Endothelial cell of umbilical vein (primary cell): Measurements from ENCODE around the gene PCGF2. TPM values are rescaled to one million over a fixed set of nuclear protein-coding genes. Genes with fewer than 3 reads are reported as not detected.

Source experiments
- BruUV-seq: library from RNA; stranded (reverse); fragments of 400-500 nt; replicated peaks from 2 replicates; lab custom pipeline; 2021; lab: Mats Ljungman, UMichigan
- CTCF ChIA-PET: fragments of 300-600, 350-600 bp; sonication (Branson Sonifier 250); formaldehyde crosslinking; loops from one replicate; lab custom pipeline; 2021; ENCODE audit warnings: antibody characterized with exemption, inconsistent platforms; lab: Charles Lee
- POLR2A ChIA-PET: fragments of 300-600, 350-600 bp; sonication (Branson Sonifier 250); formaldehyde crosslinking; loops from one replicate; lab custom pipeline; 2021; ENCODE audit warnings: antibody characterized with exemption, inconsistent platforms; lab: Charles Lee
- DNase-seq: peaks from one replicate; pipeline ENCODE4 v3.0.0-alpha.2; 2011; ENCODE audit warnings: low read depth, low spot score
- FAIRE-seq: peaks from 2 replicates; lab custom pipeline; 2011; peaks lifted over from hg19 to GRCh38; lab: Jason Lieb, UNC
- H2AFZ ChIP-seq: 2 replicates; pipeline ENCODE4 v1.6.0; 2012; ENCODE audit warnings: low read depth, low read length, control low read depth, inconsistent platforms
- H3K27ac ChIP-seq: 2 replicates; pipeline ENCODE4 v1.5.1; 2011; ENCODE audit warnings: low read depth, mild to moderate bottlenecking, control low read depth, low read length, moderate library complexity; ENCODE audit not compliant: insufficient read depth
- H3K27me3 ChIP-seq, 2 experiments: 2 replicates each; pipeline versions ENCODE4 v1.6.0 to v1.6.1; 2011; ENCODE audit warnings: low read length in 2 of 2, mixed read lengths in 1 of 2; ENCODE audit not compliant: control insufficient read depth in 2 of 2, insufficient read depth in 2 of 2
- H3K36me3 ChIP-seq, 2 experiments: 2 replicates in 1 of 2; 3 replicates in 1 of 2; pipeline ENCODE4 v1.5.1; 2011; ENCODE audit warnings: low read length in 2 of 2, mild to moderate bottlenecking in 1 of 2, moderate library complexity in 1 of 2; ENCODE audit not compliant: control insufficient read depth in 2 of 2, insufficient read depth in 2 of 2; ENCODE audit errors: extremely low read depth in 1 of 2
- H3K4me1 ChIP-seq: 3 replicates; pipeline ENCODE4 v1.5.1; 2011; ENCODE audit warnings: mild to moderate bottlenecking, low read length; ENCODE audit not compliant: control insufficient read depth, insufficient read depth; ENCODE audit errors: extremely low read depth
- H3K4me2 ChIP-seq: 2 replicates; pipeline ENCODE4 v1.6.1; 2011; ENCODE audit warnings: low read length, control low read depth, mixed read lengths; ENCODE audit not compliant: insufficient read depth
- H3K4me3 ChIP-seq, 3 experiments: fragments of 200-600 bp in 1 of 3; sonication (generic), shearing (Covaris generic) in 1 of 3; replicated peaks in 1 of 3; 2 replicates each; pipeline ENCODE4 v1.5.1; 2011 to 2016; ENCODE audit warnings: control low read depth in 3 of 3, low read length in 3 of 3, mild to moderate bottlenecking in 2 of 3, inconsistent platforms in 1 of 3, low read depth in 1 of 3, moderate library complexity in 1 of 3; ENCODE audit not compliant: insufficient read depth in 1 of 3
- H3K79me2 ChIP-seq: 2 replicates; pipeline ENCODE4 v1.6.0; 2012; ENCODE audit warnings: low read length, inconsistent platforms; ENCODE audit not compliant: control insufficient read depth, insufficient read depth
- H3K9ac ChIP-seq: replicated peaks from 2 replicates; pipeline ENCODE3; 2011; ENCODE audit warnings: low read length, control low read depth; ENCODE audit not compliant: insufficient read depth; ENCODE audit errors: extremely low read depth
- H3K9me1 ChIP-seq: replicated peaks from 3 replicates; pipeline ENCODE4 v1.6.0; 2011; ENCODE audit warnings: mild to moderate bottlenecking, low read length; ENCODE audit not compliant: control insufficient read depth, insufficient read depth; ENCODE audit errors: extremely low read depth
- H3K9me3 ChIP-seq: replicated peaks from 2 replicates; pipeline ENCODE4 v1.5.1; 2012; ENCODE audit warnings: low read length, inconsistent platforms; ENCODE audit not compliant: control insufficient read depth, insufficient read depth
- H4K20me1 ChIP-seq: replicated peaks from 2 replicates; pipeline ENCODE3; 2011; ENCODE audit warnings: mild to moderate bottlenecking, low read length; ENCODE audit not compliant: control insufficient read depth, insufficient read depth; ENCODE audit errors: extremely low read depth
- CTCF ChIP-seq, 2 donors: IDR thresholded peaks; 1 replicate in 1 of 2; 2 replicates in 1 of 2; pipeline ENCODE4 v1.5.1; 2011; ENCODE audit warnings: low read length in 2 of 2, mild to moderate bottlenecking in 2 of 2, moderate library complexity in 2 of 2, control low read depth in 1 of 2, inconsistent platforms in 1 of 2, low read depth in 1 of 2; ENCODE audit not compliant: insufficient read depth in 1 of 2; ENCODE audit errors: extremely low read depth in 1 of 2
- EZH2 ChIP-seq: IDR thresholded peaks from 2 replicates; pipeline ENCODE4 v1.6.1; 2012; ENCODE audit warnings: borderline replicate concordance, low read depth, mild to moderate bottlenecking, moderate library complexity, low read length, inconsistent platforms; ENCODE audit not compliant: severe bottlenecking
- FOS ChIP-seq: IDR thresholded peaks from 2 replicates; pipeline ENCODE4 v1.6.1; 2011; ENCODE audit warnings: mild to moderate bottlenecking, low read length, moderate library complexity, borderline replicate concordance; ENCODE audit not compliant: insufficient read depth
- GATA2 ChIP-seq: IDR thresholded peaks from 2 replicates; pipeline ENCODE4 v1.7.0; 2011; ENCODE audit warnings: low read depth, mild to moderate bottlenecking, moderate library complexity, mixed read lengths, low read length; ENCODE audit not compliant: insufficient read length, insufficient read depth
- JUN ChIP-seq: IDR thresholded peaks from 2 replicates; pipeline ENCODE4 v1.6.1; 2011; ENCODE audit warnings: borderline replicate concordance, low read depth; ENCODE audit not compliant: insufficient read length, insufficient read depth
- MAX ChIP-seq: IDR thresholded peaks from 2 replicates; pipeline ENCODE4 v1.6.1; 2011; ENCODE audit not compliant: insufficient read depth, insufficient read length
- MYC ChIP-seq: IDR thresholded peaks from one replicate; pipeline ENCODE4 v1.6.1; 2011; ENCODE audit warnings: mild to moderate bottlenecking, low read depth, low read length
- POLR2A ChIP-seq: IDR thresholded peaks from 2 replicates; pipeline ENCODE4 v1.6.1; 2012; ENCODE audit warnings: low read depth, mild to moderate bottlenecking, control low read depth, low read length
- POLR2AphosphoS5 ChIP-seq: IDR thresholded peaks from 2 replicates; pipeline ENCODE4 v1.6.1; 2012; ENCODE audit warnings: low read depth, mild to moderate bottlenecking, control low read depth, low read length, moderate library complexity; ENCODE audit not compliant: insufficient read depth
- dilution Hi-C: fragments of 300-500 bp; cut with MboI; formaldehyde crosslinking; loops from one replicate; pipeline ENCODE4 v1.15.0; 2019; ENCODE audit warnings: low sequenced_read_pairs; ENCODE audit not compliant: extremely low pct_ligation_motif_present
- intact Hi-C: fragments of 100-400 bp; cut with micrococcal nuclease; formaldehyde crosslinking; loops from one replicate; pipeline ENCODE4 v1.10.0; 2022
- polyA plus RNA-seq, 4 experiments: library from polyadenylated mRNA; depleted of rRNA in 3 of 4; stranded (reverse) in 3 of 4; unstranded in 1 of 4; fragments of >200 nt; gene quantifications; 2 replicates each; pipeline versions ENCODE4 v1.2.1 to v1.2.3, GENCODE V29; 2011 to 2012; ENCODE audit warnings: missing spikeins in 1 of 4
- total RNA-seq: library from RNA; stranded (reverse); gene quantifications from 2 replicates; pipeline ENCODE4 v1.2.3, GENCODE V29; 2021

The PCGF2 gene
- total and polyA plus RNA-seq, 2 donors (not counting 3 experiments of a cell fraction or from before 2014, with no cell fraction given): 39.8 to 78.4 TPM

DNA sequence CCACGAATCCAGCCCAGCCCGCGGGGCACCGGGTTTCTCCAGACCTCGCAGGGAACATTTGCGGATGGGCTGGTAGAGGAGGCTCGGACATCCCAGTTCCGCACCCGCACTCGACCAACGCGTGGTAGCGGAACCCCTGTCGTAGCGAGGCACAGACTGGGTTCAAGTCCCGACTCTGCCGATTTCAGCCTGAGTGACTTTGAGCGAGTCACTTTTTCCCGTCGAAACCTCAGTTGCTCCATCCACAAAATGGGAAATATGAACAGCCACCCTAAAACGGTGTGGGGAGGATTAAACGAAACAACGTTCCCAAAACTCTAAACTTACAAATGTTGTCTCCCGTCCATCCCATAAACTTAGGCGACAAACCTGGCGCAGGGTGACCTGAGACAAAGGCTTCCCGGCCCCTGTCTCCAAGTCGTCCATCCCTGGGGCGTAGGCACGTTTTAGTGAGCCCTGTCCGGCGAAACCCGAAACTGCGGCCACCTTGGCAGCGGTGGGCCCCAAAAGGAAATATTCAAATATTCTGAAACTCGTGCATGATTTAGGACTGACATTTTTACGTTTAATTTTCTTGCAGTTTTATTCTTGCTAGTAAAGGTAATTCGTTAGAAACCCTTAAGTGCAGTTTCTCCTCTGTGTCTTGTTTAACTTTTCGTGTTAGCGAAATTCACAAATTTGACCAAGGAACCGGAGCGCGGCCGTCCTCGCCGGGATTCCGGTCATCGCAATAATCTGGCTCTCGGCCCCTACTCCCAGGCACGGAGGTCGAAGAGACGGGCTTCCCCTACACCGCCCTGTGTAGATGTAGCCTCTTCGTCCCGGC is 45.0 kb downstream of the PCGF2 start:
- intact Hi-C loops: loop anchor here (1.0 to 5.0 kb wide), 4 partner anchors 26 to 164 kb away; partner anchors contain the start of genes CISD3 and PCGF2
- Histone ChIP-seq H3K4me1 (peaks cover 44% of the 10 kb centered on the region), H3K9ac (peak overlapping the region; percentile 81), H3K27me3 (no peaks in the 10 kb centered on the region), H3K4me2 (peak overlapping the region; percentile 75), H3K27ac (no peak overlapping the region), H3K4me3 (peak overlapping the region; percentile 5 to 59 (median 51)), H3K79me2 (peaks cover 16% of the 10 kb centered on the region), H3K9me3 (no peaks in the 10 kb centered on the region), H4K20me1 (no peaks in the 10 kb centered on the region), H3K9me1 (no peaks in the 10 kb centered on the region), H2AFZ (peak overlapping the region; percentile 6), H3K36me3 (peaks cover 0 to 2% of the 10 kb centered on the region in 2 experiments)
- DNase-seq (no peak), FAIRE-seq (no peak)
- BruUV-seq: no TSS peak
- dilution Hi-C loops: no loop called here
- POLR2A ChIA-PET: interaction anchor here (0.6 kb wide), 1 partner anchor 16 kb away, joined by 3 read pairs; no protein-coding TSS in a partner anchor
- CTCF ChIA-PET: interaction anchor here (1.2 to 2.1 kb wide), 2 partner anchors 16 to 32 kb away, joined by 5 to 9 read pairs; no protein-coding TSS in a partner anchor
- TF ChIP-seq GATA2 (no peak), MYC (no peak), CTCF (IDR thresholded peaks at IDR 0.05; ENCODE audit: extremely low read depth in 1 of 2, insufficient read depth in 1 of 2, low read depth in 1 of 2, low read length in 2 of 2) (no peak), EZH2 (no peak), FOS (no peak), JUN (no peak), POLR2A (no peak), POLR2AphosphoS5 (no peak), MAX (no peak)
